Tibial artery (tissue), 4 donors: ENCODE data around the gene ATP6V0A4.

Experiments used
- DNase-seq, 2 donors: peaks; one replicate each; pipeline ENCODE4 v3.0.0-alpha.2; 2019
- H3K27ac ChIP-seq, 2 donors: fragments of 200-600 bp; sonication (generic) in 1 of 2; 1 replicate in 1 of 2; 2 replicates in 1 of 2; pipeline ENCODE4 v1.5.1; 2018 to 2019; ENCODE audit warnings: mild to moderate bottlenecking in 1 of 2
- H3K27me3 ChIP-seq, 2 donors: fragments of 200-600 bp; sonication (generic) in 1 of 2; one replicate each; pipeline versions ENCODE4 v1.5.1 to v1.6.0; 2016 to 2019
- H3K36me3 ChIP-seq, 3 donors: fragments of 200-600 bp; sonication (generic) in 2 of 3; one replicate each; pipeline ENCODE4 v1.5.1; 2016 to 2019; ENCODE audit warnings: mild to moderate bottlenecking in 2 of 3
- H3K4me1 ChIP-seq, 4 donors: fragments of 200-600 bp; sonication (generic) in 2 of 4; 1 replicate in 3 of 4; 2 replicates in 1 of 4; pipeline ENCODE4 v1.5.1; 2016 to 2019
- H3K4me3 ChIP-seq, 2 donors: fragments of 200-600 bp; sonication (generic) in 1 of 2; 1 replicate in 1 of 2; 2 replicates in 1 of 2; pipeline ENCODE4 v1.5.1; 2018 to 2019; ENCODE audit warnings: mild to moderate bottlenecking in 2 of 2
- H3K9me3 ChIP-seq, 3 donors: fragments of 200-600 bp; sonication (generic) in 1 of 3; one replicate each; pipeline ENCODE4 v1.5.1; 2016 to 2019
- intact Hi-C: fragments of 100-400 bp; cut with DNase I; formaldehyde crosslinking; loops from one replicate; pipeline ENCODE4 v1.15.0; 2023; ENCODE audit warnings: low total_unique reads
- TF ChIP-seq, protein P1 (sequence below), 2 experiments: fragments of 200-600 bp in 1 of 2; fragments of 450-650 bp in 1 of 2; IDR thresholded peaks; one replicate each; pipeline ENCODE4 v1.5.1; 2017 to 2019; ENCODE audit warnings: antibody characterized with exemption in 2 of 2, mild to moderate bottlenecking in 1 of 2, moderate library complexity in 1 of 2

The ATP6V0A4 gene

GRCh38 chr7:138785587-138786437, 12.2 kb downstream of the ATP6V0A4 start:
- Histone ChIP-seq H3K27me3 (no peaks in the 10 kb centered on the region), H3K36me3 (no peaks in the 10 kb centered on the region), H3K4me3 (no peak overlapping the region), H3K9me3 (no peaks in the 10 kb centered on the region), H3K4me1 (no peaks in the 10 kb centered on the region), H3K27ac (no peak overlapping the region)
- TF ChIP-seq, protein P1, sequence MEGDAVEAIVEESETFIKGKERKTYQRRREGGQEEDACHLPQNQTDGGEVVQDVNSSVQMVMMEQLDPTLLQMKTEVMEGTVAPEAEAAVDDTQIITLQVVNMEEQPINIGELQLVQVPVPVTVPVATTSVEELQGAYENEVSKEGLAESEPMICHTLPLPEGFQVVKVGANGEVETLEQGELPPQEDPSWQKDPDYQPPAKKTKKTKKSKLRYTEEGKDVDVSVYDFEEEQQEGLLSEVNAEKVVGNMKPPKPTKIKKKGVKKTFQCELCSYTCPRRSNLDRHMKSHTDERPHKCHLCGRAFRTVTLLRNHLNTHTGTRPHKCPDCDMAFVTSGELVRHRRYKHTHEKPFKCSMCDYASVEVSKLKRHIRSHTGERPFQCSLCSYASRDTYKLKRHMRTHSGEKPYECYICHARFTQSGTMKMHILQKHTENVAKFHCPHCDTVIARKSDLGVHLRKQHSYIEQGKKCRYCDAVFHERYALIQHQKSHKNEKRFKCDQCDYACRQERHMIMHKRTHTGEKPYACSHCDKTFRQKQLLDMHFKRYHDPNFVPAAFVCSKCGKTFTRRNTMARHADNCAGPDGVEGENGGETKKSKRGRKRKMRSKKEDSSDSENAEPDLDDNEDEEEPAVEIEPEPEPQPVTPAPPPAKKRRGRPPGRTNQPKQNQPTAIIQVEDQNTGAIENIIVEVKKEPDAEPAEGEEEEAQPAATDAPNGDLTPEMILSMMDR (IDR thresholded peaks at IDR 0.05): no peak
- intact Hi-C loops: no loop called here
- DNase-seq: no peak

DNA sequence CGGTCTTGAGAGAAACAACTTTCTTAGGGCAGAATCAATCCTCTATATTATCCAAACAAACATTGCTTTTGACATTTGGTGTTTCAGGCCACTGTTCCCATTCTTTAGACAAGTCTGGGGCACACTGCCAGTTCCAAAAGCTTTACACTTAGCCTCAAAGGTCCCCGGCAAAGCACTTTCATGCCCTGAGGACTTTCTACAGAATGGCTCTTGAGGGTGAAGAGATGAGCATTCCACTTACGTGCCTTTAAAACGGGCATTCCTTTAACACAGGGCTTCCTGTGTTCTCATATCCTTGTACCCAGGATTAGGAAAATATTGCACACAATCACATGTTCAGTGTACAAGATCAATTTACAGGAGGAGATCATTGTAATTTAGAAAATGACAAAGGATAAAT, 13.3 kb downstream of the ATP6V0A4 start:
- H3K9me3 ChIP-seq: no peaks in the 10 kb centered on the region
- intact Hi-C loops: no loop called here
- H3K4me1 ChIP-seq: no peaks in the 10 kb centered on the region
- H3K27ac ChIP-seq: no peak overlapping the region
- no peak overlapping the region for H3K4me3 ChIP-seq
- no peak for DNase-seq
- no peaks in the 10 kb centered on the region for H3K36me3 ChIP-seq
- H3K27me3 ChIP-seq: no peaks in the 10 kb centered on the region
- TF ChIP-seq, protein P1 (IDR thresholded peaks at IDR 0.05): no peak

- H3K27me3 ChIP-seq: no peaks in the 10 kb centered on the region
- TF ChIP-seq, protein P1 (IDR thresholded peaks at IDR 0.05): no peak
- intact Hi-C loops: no loop called here
- no peak for DNase-seq
- no peaks in the 10 kb centered on the region for H3K4me1 ChIP-seq
- no peak overlapping the region for H3K27ac ChIP-seq
- H3K4me3 ChIP-seq: no peak overlapping the region
- H3K9me3 ChIP-seq: no peaks in the 10 kb centered on the region
- no peaks in the 10 kb centered on the region for H3K36me3 ChIP-seq
Measured at GRCh38 chr7:138781004-138781403, 17.0 kb downstream of the ATP6V0A4 start.

DNA sequence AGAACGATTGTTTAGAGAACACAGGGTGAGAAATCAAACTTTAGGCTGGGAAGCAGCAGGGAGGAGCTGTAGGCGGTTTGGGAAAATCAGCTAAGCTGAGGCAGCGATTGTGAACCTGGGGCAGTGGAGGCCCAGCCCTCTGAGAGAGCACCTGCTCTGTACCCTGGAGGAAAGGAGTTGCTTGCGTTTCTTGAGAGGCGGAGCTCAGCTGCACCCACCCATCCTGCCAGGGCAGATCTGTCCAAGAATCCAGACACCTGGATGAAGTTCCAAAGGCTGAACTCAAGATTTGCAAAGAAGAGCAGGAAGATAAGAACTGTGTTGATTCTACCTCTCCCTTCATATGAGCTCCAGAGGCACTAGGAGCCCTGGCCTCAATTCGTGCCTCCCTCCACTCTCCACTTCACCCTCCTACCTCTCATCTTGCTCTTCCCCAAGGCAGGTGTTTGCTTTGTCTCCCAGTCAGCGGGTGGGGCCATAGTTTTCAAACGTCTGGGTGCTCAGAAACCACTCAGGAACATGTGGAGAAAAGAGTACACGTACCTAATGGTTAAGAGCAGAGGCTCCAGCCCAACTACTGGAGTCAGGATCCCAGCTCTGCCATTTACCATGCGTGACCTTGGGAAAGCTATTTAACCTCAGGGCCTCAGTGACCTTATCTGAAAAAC, 21.7 kb downstream of the ATP6V0A4 start:
- H3K27me3 ChIP-seq: peaks cover 0 to 3% of the 10 kb centered on the region in 2 donors
- H3K9me3 ChIP-seq: no peaks in the 10 kb centered on the region
- TF ChIP-seq, protein P1 (IDR thresholded peaks at IDR 0.05): no peak
- no peak overlapping the region for H3K27ac ChIP-seq
- no peaks in the 10 kb centered on the region for H3K36me3 ChIP-seq
- intact Hi-C loops: no loop called here
- no peaks in the 10 kb centered on the region for H3K4me1 ChIP-seq
- DNase-seq: no peak
- no peak overlapping the region for H3K4me3 ChIP-seq

DNA sequence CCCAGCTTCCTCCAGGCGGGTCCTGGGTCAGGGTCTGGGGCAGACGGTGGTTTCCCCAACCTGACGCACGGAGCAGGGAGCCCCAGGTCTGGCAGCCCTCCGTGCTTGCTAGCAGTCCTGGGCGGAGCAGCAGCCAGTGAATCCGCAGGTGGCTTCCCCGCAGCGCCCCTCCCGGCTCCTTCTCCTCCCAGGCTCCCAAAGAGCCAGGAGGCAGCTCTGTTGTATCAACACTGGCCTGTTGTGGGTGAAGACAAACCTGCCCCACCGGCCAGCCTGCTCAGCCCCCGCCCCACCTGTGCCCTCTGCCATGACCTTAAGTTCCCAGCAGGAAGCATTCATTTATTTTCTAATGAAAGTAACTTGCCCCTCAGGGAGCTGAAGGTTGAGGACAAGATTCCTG, 24.2 kb downstream of the ATP6V0A4 start:
- no peak overlapping the region for H3K27ac ChIP-seq
- H3K27me3 ChIP-seq: peaks cover 0 to 3% of the 10 kb centered on the region in 2 donors
- no peaks in the 10 kb centered on the region for H3K9me3 ChIP-seq
- intact Hi-C loops: no loop called here
- no peaks in the 10 kb centered on the region for H3K4me1 ChIP-seq
- no peaks in the 10 kb centered on the region for H3K36me3 ChIP-seq
- no peak for DNase-seq
- TF ChIP-seq, protein P1 (IDR thresholded peaks at IDR 0.05): no peak
- H3K4me3 ChIP-seq: no peak overlapping the region
